Neural cell (in vitro differentiated cells): ENCODE data around the gene GID4.

Experiments
- EZH2 ChIP-seq: fragments of 200-600, 300-800 bp; shearing (Covaris generic), sonication (generic); IDR thresholded peaks from 2 replicates; pipeline ENCODE4 v1.6.1; 2014; ENCODE audit warnings: antibody characterized with exemption, low read length, borderline replicate concordance, mild to moderate bottlenecking; ENCODE audit not compliant: insufficient read depth, poor library complexity, severe bottlenecking
- POLR2AphosphoS5 ChIP-seq: IDR thresholded peaks from 2 replicates; pipeline ENCODE4 v1.6.1; 2012

- TF ChIP-seq EZH2 (no peak), POLR2AphosphoS5 (no peak)
Measured at GRCh38 chr17:18084256-18084655, 45.0 kb downstream of the GID4 start.
